ENCODE data around the gene CYB561D2. TPM values are rescaled to one million over a fixed set of nuclear protein-coding genes. Genes with fewer than 3 reads are reported as not detected.
A peak's percentile ranks its signal among the peaks of the same experiment; 100 is the strongest.

CYB561D2 gene
- total RNA-seq, 1 experiment from 2014 or later = 16.8 TPM

- no peak within 1 kb of the TSS for H3K56ac ChIP-seq (ENCODE audit: insufficient read length, low read depth, low read length)
- H3K4me2 ChIP-seq (ENCODE audit: insufficient read depth, insufficient read length, low read length) = peak within 1 kb of the TSS; percentile 37
- H3K79me1 ChIP-seq (ENCODE audit: insufficient read depth, low read depth, low read length, poor library complexity, severe bottlenecking) = peaks cover 4% of the 10 kb centered on the region
- H3K4me1 Mint-ChIP-seq = peaks cover 22 to 50% of the 10 kb centered on the region in 2 experiments
- H3K27me3 ChIP-seq (ENCODE audit: insufficient read depth, low read length) = no peaks in the 10 kb centered on the region
- peak; percentile 67 for DNase-seq
- peaks cover 19% of the 10 kb centered on the region for H3K23me2 ChIP-seq (ENCODE audit: insufficient read length, low read depth, low read length, poor library complexity, severe bottlenecking)
- H4K8ac ChIP-seq (replicated peaks; ENCODE audit: insufficient read length, low read depth, low read length) = no peak within 1 kb of the TSS
- H2BK5ac ChIP-seq (ENCODE audit: insufficient read length, low read length) = no peak within 1 kb of the TSS
- H3K9me3 Mint-ChIP-seq = no peaks in the 10 kb centered on the region
- no peak within 1 kb of the TSS for H2BK120ac ChIP-seq (ENCODE audit: low read depth, low read length, poor library complexity, severe bottlenecking)
- no peak within 1 kb of the TSS for H2BK20ac ChIP-seq (ENCODE audit: low read depth, low read length, poor library complexity, severe bottlenecking)
- H3K9me3 ChIP-seq (ENCODE audit: control insufficient read depth, low read depth, low read length) = no peaks in the 10 kb centered on the region
- H3K4me3 Mint-ChIP-seq = peak within 1 kb of the TSS; percentile 85 to 90
- no peak within 1 kb of the TSS for H3K4ac ChIP-seq (ENCODE audit: low read depth, low read length)
- no peak within 1 kb of the TSS for H4K91ac ChIP-seq (ENCODE audit: insufficient read length, low read depth, low read length)
- H2BK12ac ChIP-seq (ENCODE audit: insufficient read length, low read depth, low read length) = no peak within 1 kb of the TSS
- H3K27ac Mint-ChIP-seq = peak within 1 kb of the TSS; percentile 98 to 100 (median 99)
- peaks cover 31 to 49% (median 37%) of the 10 kb centered on the region in 3 experiments for H3K36me3 Mint-ChIP-seq (ENCODE audit: insufficient read depth in 1 of 3, low read depth in 3 of 3)
- H2AK5ac ChIP-seq (ENCODE audit: insufficient read length, low read length) = no peak within 1 kb of the TSS
- no CpG with 5 or more reads among the region's 31 CpGs for WGBS (ENCODE audit: extremely low coverage, insufficient read length, low lambda C conversion rate)
- H3T11ph ChIP-seq (ENCODE audit: low read length) = no peak within 1 kb of the TSS
- peak within 1 kb of the TSS; percentile 36; the same call in 1 of the 2 replicates for H3K14ac ChIP-seq (ENCODE audit: insufficient read depth, low read length)
- H2BK15ac ChIP-seq (ENCODE audit: low read depth, low read length) = no peak within 1 kb of the TSS
- H3K27me3 Mint-ChIP-seq (ENCODE audit: low read depth) = no peaks in the 10 kb centered on the region
- H3K18ac ChIP-seq (ENCODE audit: insufficient read length, low read depth, low read length) = peak within 1 kb of the TSS; percentile 41
- peaks cover 8% of the 10 kb centered on the region; the same call in 1 of the 2 replicates for H3K79me2 ChIP-seq (ENCODE audit: insufficient read depth, low read length)
- H4K5ac ChIP-seq (ENCODE audit: insufficient read length, low read depth, low read length) = no peak within 1 kb of the TSS
- H3K27ac ChIP-seq (ENCODE audit: insufficient read length, low read depth, low read length) = no peak within 1 kb of the TSS
- no peak within 1 kb of the TSS for H3K23ac ChIP-seq (ENCODE audit: insufficient read length, low read depth, low read length)
- no peak within 1 kb of the TSS for H2AFZ ChIP-seq (ENCODE audit: low read length)
- TF ChIP-seq CTCF (conservative IDR thresholded peaks at IDR 0.05) = no peak
- H3K4me1 ChIP-seq (ENCODE audit: insufficient read depth, low read length) = peaks cover 6% of the 10 kb centered on the region; the same call in 1 of the 2 replicates
- H4K20me1 ChIP-seq (ENCODE audit: control insufficient read depth, insufficient read depth, insufficient read length) = no peaks in the 10 kb centered on the region
- H3K9ac ChIP-seq (ENCODE audit: extremely low read depth, insufficient read length, low read length) = peak within 1 kb of the TSS; percentile 87
These were observed 28.1 kb upstream of the CYB561D2 start, which contains the start of gene HYAL2 for GRCh38 chr3:50322386-50323091. Gene HYAL2 (minus strand): TSS chr3:50322745. CDS start chr3:50320489, 2,256 bp downstream.

Measured in H9 (cell line).